ENCODE results near the gene XPO4. TPM values are rescaled to one million over a fixed set of nuclear protein-coding genes. Genes with fewer than 3 reads are reported as not detected.

The XPO4 gene
- total and polyA plus RNA-seq, 2 donors (not counting 3 experiments of a cell fraction or from before 2014, with no cell fraction given) = 6.0 to 22.5 TPM

GRCh38 chr13:20903164-20903475 lies 574 bp upstream of the XPO4 start:
- DNase-seq (ENCODE audit: low read depth, low spot score) (no peak), FAIRE-seq (peak; percentile 43)
- ChIA-PET POLR2A (interaction anchor here (0.7 kb wide), 1 partner anchor 167 kb away, joined by 3 read pairs; no protein-coding TSS in a partner anchor), CTCF (interaction anchor here (0.7 kb wide), 1 partner anchor 21 kb away, joined by 5 read pairs; no protein-coding TSS in a partner anchor)
- intact Hi-C loops (cut with micrococcal nuclease) (loop anchor here (2.0 kb wide), 2 partner anchors 20 to 336 kb away; partner anchors contain the start of gene IFT88), dilution Hi-C loops (cut with MboI; ENCODE audit: extremely low pct_ligation_motif_present, low sequenced_read_pairs) (no loop called here)
- Histone ChIP-seq H3K27ac (ENCODE audit: insufficient read depth, low read depth, low read length) (peak overlapping the region; percentile 65), H3K36me3 (ENCODE audit: control insufficient read depth in 2 of 2, extremely low read depth in 1 of 2, insufficient read depth in 2 of 2, low read length in 2 of 2) (no peaks in the 10 kb centered on the region), H3K9me3 (replicated peaks; ENCODE audit: control insufficient read depth, insufficient read depth, low read length) (no peaks in the 10 kb centered on the region), H3K4me3 (replicated peaks in 1 of 3; ENCODE audit: insufficient read depth in 1 of 3, low read depth in 1 of 3, low read length in 3 of 3) (peak overlapping the region; percentile 14 to 100 (median 86)), H3K27me3 (ENCODE audit: control insufficient read depth in 2 of 2, insufficient read depth in 2 of 2, low read length in 2 of 2) (no peaks in the 10 kb centered on the region), H2AFZ (ENCODE audit: low read depth, low read length) (peak overlapping the region; percentile 94), H3K4me2 (ENCODE audit: insufficient read depth, low read length) (peak overlapping the region; percentile 64), H3K79me2 (ENCODE audit: control insufficient read depth, insufficient read depth, low read length) (peaks cover 42% of the 10 kb centered on the region), H3K9ac (replicated peaks; ENCODE audit: extremely low read depth, insufficient read depth, low read length) (peak overlapping the region; percentile 92), H3K4me1 (ENCODE audit: control insufficient read depth, extremely low read depth, insufficient read depth, low read length) (peaks cover 12% of the 10 kb centered on the region), H4K20me1 (replicated peaks; ENCODE audit: control insufficient read depth, extremely low read depth, insufficient read depth, low read length) (no peaks in the 10 kb centered on the region), H3K9me1 (replicated peaks; ENCODE audit: control insufficient read depth, extremely low read depth, insufficient read depth, low read length) (no peaks in the 10 kb centered on the region)
- TSS peak; percentile 64 for BruUV-seq (replicated peaks)
- TF ChIP-seq FOS (IDR thresholded peaks at IDR 0.05; ENCODE audit: borderline replicate concordance, insufficient read depth, low read length) = no peak
- TF ChIP-seq POLR2A (IDR thresholded peaks at IDR 0.05; ENCODE audit: low read depth, low read length) = no peak
- no peak for TF ChIP-seq POLR2AphosphoS5 (IDR thresholded peaks at IDR 0.05; ENCODE audit: insufficient read depth, low read depth, low read length)
- no peak for TF ChIP-seq MYC (IDR thresholded peaks at IDR 0.05; ENCODE audit: low read depth, low read length)
- TF ChIP-seq, protein P1, sequence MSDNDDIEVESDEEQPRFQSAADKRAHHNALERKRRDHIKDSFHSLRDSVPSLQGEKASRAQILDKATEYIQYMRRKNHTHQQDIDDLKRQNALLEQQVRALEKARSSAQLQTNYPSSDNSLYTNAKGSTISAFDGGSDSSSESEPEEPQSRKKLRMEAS (IDR thresholded peaks at IDR 0.05; ENCODE audit: insufficient read depth, insufficient read length) = no peak

DNA sequence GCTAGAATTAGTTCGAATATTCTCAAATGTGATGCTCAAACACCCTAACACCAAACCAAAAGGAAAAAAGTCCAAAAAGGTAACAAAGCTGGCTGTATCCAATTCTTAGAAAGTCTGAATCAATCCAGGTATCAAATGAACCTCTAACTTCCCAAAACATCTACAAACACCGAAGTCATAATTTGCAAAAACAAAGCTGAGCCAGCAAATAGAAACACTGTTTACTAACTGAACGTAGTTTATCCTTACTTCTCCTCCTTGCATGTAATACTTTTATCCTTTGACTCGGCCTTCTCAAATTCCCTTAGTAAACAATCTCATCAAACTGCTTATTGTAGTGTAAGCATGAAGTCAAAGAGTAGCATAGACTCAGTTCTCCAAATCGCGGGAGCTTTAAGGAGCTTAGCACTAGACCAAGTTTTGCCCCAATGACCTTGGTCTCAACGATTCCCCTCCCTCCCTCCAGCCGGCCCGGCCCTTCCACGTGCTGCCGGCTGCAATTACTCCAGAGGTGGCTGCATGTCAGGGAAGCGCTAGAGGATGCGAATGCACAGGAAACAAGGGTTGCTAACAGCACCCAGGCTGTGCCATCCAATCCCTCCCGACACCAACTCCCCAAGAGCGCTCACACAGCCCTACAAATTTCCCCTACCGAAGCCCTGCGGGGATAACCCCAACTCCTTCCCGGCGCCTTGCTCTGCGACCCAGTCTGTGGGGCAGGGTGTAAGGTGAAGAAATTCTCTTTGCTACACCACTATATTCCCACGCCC lies 693 bp downstream of the XPO4 start:
- intact Hi-C loops (cut with micrococcal nuclease) = loop anchor here (1.0 to 2.0 kb wide), 3 partner anchors 19 to 335 kb away; partner anchors contain the start of gene IFT88
- TF ChIP-seq POLR2AphosphoS5 (IDR thresholded peaks at IDR 0.05; ENCODE audit: insufficient read depth, low read depth, low read length) (no peak), JUN (IDR thresholded peaks at IDR 0.05; ENCODE audit: borderline replicate concordance, insufficient read depth, insufficient read length, low read depth) (no peak), EZH2 (IDR thresholded peaks at IDR 0.05; ENCODE audit: borderline replicate concordance, low read depth, low read length, severe bottlenecking) (no peak), FOS (IDR thresholded peaks at IDR 0.05; ENCODE audit: borderline replicate concordance, insufficient read depth, low read length) (no peak), MYC (IDR thresholded peaks at IDR 0.05; ENCODE audit: low read depth, low read length) (peak; percentile 76), POLR2A (IDR thresholded peaks at IDR 0.05; ENCODE audit: low read depth, low read length) (no peak), GATA2 (IDR thresholded peaks at IDR 0.05; ENCODE audit: insufficient read depth, insufficient read length, low read depth, low read length) (no peak)
- TF ChIP-seq, protein P1 (IDR thresholded peaks at IDR 0.05; ENCODE audit: insufficient read depth, insufficient read length) = peak; percentile 22
- ChIA-PET POLR2A (no interaction called here), CTCF (interaction anchor here (1.0 to 1.7 kb wide), 3 partner anchors 19 to 705 kb away, joined by 3 to 4 read pairs (median 4); no protein-coding TSS in a partner anchor)
- Histone ChIP-seq H3K9ac (replicated peaks; ENCODE audit: extremely low read depth, insufficient read depth, low read length) (peak overlapping the region; percentile 92), H3K27ac (ENCODE audit: insufficient read depth, low read depth, low read length) (peak overlapping the region; percentile 65), H3K36me3 (ENCODE audit: control insufficient read depth in 2 of 2, extremely low read depth in 1 of 2, insufficient read depth in 2 of 2, low read length in 2 of 2) (no peaks in the 10 kb centered on the region), H3K4me2 (ENCODE audit: insufficient read depth, low read length) (peak overlapping the region; percentile 89), H2AFZ (ENCODE audit: low read depth, low read length) (peak overlapping the region; percentile 63), H3K27me3 (ENCODE audit: control insufficient read depth in 2 of 2, insufficient read depth in 2 of 2, low read length in 2 of 2) (no peaks in the 10 kb centered on the region), H3K9me1 (replicated peaks; ENCODE audit: control insufficient read depth, extremely low read depth, insufficient read depth, low read length) (no peaks in the 10 kb centered on the region), H3K9me3 (replicated peaks; ENCODE audit: control insufficient read depth, insufficient read depth, low read length) (no peaks in the 10 kb centered on the region), H3K4me3 (replicated peaks in 1 of 3; ENCODE audit: insufficient read depth in 1 of 3, low read depth in 1 of 3, low read length in 3 of 3) (peak overlapping the region; percentile 60 to 100 (median 86)), H3K79me2 (ENCODE audit: control insufficient read depth, insufficient read depth, low read length) (peaks cover 55% of the 10 kb centered on the region), H4K20me1 (replicated peaks; ENCODE audit: control insufficient read depth, extremely low read depth, insufficient read depth, low read length) (no peaks in the 10 kb centered on the region), H3K4me1 (ENCODE audit: control insufficient read depth, extremely low read depth, insufficient read depth, low read length) (peaks cover 12% of the 10 kb centered on the region)
- DNase-seq (ENCODE audit: low read depth, low spot score) (peak; percentile 40), FAIRE-seq (peak; percentile 21)
- BruUV-seq (replicated peaks) = TSS peak; percentile 36
- dilution Hi-C loops (cut with MboI; ENCODE audit: extremely low pct_ligation_motif_present, low sequenced_read_pairs) = no loop called here

Measured in endothelial cell of umbilical vein (primary cell).